22Rv1 (cell line): Measurements from ENCODE around the gene LDLRAD2.

Source experiments
- H3K27ac ChIP-seq: fragments of 450-650 bp; 2 replicates; pipeline ENCODE4 v1.5.1; 2017
- ZFX ChIP-seq: fragments of 450-650 bp; IDR thresholded peaks from 2 replicates; pipeline ENCODE4 v1.6.1; 2017; ENCODE audit warnings: antibody characterized with exemption, borderline replicate concordance
- TF ChIP-seq, protein P1 (sequence below): fragments of 450-650 bp; IDR thresholded peaks from 2 replicates; pipeline ENCODE4 v1.5.1; 2017; ENCODE audit warnings: mild to moderate bottlenecking

Gene LDLRAD2

DNA sequence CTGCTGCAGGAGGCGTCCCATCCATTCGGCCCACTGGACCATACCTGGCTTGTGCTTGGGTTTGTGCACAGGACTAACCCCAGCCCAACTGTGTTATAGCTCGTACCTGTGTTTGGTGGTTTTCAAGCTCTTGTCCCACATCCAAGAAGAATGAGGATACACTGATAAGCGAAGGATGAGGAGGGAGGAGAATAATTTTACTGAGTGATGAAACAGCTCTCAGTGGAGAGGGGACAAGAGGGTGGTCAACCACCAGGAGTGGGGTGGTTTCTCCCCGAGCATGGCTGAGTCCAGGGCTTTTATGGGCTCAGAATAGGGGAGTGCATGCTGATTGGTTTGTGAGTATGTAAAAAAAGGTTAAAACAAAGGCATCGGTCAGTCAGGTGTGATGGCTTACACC is 17.0 kb upstream of the LDLRAD2 start:
- H3K27ac ChIP-seq = no peak overlapping the region
- no peak for TF ChIP-seq ZFX
- TF ChIP-seq, protein P1, sequence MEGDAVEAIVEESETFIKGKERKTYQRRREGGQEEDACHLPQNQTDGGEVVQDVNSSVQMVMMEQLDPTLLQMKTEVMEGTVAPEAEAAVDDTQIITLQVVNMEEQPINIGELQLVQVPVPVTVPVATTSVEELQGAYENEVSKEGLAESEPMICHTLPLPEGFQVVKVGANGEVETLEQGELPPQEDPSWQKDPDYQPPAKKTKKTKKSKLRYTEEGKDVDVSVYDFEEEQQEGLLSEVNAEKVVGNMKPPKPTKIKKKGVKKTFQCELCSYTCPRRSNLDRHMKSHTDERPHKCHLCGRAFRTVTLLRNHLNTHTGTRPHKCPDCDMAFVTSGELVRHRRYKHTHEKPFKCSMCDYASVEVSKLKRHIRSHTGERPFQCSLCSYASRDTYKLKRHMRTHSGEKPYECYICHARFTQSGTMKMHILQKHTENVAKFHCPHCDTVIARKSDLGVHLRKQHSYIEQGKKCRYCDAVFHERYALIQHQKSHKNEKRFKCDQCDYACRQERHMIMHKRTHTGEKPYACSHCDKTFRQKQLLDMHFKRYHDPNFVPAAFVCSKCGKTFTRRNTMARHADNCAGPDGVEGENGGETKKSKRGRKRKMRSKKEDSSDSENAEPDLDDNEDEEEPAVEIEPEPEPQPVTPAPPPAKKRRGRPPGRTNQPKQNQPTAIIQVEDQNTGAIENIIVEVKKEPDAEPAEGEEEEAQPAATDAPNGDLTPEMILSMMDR = no peak

DNA sequence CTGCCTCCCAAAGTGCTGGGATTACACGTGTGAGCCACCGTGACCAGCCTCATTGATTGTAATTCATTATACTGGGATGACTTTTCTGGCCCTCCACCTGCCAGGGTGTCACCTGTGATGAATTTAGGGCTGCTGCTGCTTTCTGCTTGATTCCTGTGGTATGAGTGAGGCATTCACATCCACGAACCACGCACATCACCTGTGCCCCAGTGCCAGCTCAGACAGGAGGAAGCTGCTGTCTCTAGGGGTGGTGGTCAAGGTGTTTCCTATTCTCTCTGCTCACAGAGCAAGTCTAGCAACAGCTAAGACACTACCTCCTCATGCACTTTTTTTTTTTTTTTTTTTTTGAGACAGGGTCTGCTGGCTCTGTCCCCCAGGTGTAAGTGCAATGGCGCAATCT is 12.3 kb upstream of the LDLRAD2 start:
- H3K27ac ChIP-seq = no peak overlapping the region
- TF ChIP-seq, protein P1 = no peak
- TF ChIP-seq ZFX = no peak

DNA sequence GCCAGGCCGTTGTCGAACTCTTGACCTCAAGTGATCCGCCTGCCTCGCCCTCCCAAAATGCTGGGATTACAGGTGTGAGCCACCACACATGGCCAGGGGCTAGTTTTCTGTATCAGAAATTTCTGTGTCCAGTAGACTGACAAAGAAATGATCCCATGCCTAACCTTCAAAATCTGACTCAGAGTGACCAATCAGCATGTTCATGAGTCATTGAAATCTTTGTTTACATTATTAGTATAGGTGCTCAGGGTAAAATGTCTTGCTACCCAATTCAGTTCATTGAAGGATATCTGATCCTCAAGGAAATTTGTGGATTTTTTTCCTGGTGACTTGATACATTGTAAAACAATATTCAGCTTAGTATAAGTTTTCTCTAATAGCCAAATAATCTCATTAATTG is 11.0 kb upstream of the LDLRAD2 start:
- no peak for TF ChIP-seq ZFX
- TF ChIP-seq, protein P1 = no peak
- no peak overlapping the region for H3K27ac ChIP-seq

DNA sequence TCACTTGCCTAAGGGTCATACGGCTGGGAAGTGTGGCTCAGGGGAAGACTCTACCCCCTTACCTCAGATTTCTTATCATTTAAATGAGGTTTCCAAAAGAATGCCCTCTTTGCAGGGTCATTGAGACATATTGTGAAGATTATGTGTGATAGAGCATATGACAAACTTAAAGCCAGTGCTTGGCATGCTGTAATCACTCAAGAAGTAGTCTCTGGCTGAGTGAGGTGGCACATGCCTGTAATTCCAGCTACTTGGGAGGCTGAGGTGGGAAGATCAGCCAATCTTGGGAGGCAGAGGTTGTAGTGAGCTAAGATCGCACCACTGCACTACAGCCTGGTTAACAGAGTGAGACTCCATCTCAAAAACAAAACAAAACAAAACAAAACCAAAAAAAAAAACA is 7.5 kb upstream of the LDLRAD2 start:
- TF ChIP-seq, protein P1 = no peak
- TF ChIP-seq ZFX = no peak
- H3K27ac ChIP-seq = no peak overlapping the region

DNA sequence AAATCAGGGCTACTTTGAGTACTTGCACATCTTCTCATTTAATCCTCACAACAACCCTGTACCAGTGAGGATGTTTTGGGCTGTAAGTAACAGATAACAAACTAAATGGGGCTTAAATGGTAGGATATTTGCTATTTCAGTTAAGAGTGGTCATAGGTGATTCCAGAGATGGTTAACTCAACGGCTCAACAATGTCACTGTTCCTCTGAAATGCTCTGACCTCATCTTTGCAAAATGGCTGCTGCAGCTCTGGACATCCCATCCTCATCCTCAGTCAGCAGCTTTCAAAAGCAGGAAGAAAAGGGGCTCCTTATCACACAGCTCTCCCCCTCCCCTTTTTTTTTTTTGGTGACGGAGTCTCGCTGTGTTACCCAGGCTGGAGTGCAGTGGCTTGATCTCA is 1.5 kb downstream of the LDLRAD2 start:
- H3K27ac ChIP-seq = no peak overlapping the region
- TF ChIP-seq, protein P1 = no peak
- TF ChIP-seq ZFX = no peak

DNA sequence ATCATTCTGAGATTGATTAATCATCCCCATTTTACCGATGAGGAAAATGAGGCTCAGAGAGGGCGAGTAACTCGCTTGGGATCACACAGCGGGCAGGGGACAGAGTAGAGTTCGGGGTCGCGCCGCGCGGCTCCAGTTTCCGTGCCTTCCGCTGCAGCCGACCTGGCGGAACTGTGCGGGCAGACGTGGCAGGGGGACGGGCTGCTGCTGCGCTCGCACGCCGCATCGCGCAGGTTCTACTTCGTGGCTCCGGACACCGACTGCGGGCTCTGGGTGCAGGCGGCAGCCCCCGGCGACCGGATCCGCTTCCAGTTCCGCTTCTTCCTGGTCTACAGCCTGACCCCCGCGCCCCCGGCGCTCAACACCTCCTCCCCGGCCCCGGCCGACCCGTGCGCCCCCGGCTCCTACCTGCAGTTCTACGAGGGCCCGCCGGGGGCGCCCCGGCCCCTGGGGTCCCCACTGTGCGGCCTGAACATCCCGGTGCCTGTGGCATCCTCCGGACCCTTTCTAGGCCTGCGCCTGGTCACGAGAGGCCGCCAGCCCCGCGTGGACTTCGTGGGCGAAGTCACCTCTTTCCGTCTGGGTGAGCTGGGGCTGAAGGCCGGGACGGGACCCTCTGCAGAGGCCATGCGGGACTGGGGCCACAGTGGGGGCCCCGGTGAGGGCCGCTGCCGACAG is 2.3 kb downstream of the LDLRAD2 start:
- TF ChIP-seq ZFX = no peak
- TF ChIP-seq, protein P1 = peak; percentile 32

DNA sequence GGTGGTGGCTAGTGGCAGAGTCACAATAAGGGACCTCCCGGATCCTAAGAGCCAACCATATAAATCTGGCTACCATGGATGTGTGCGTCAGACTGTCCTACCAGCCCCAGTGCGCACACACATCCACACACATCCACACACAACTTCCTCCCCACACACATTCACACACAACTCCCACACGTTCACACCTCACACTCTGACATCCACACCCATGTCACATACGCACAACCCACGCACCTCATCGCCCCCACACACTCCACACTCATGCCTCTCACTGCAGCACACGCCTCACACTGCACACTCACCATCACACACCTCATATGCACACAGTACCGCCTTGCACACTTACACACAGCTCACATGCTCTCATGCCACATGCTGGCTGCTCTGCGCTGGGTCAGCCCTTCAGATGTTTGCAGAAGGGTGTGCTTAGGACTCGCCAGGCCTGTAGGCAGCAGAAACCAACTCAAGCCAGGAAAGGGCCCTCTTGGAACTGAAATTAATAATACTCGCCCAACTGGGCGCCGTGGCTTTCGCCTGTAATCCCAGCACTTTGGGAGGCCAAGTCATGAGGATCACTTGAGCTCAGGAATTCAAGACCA is 3.0 kb downstream of the LDLRAD2 start:
- H3K27ac ChIP-seq = no peak overlapping the region
- TF ChIP-seq ZFX = no peak
- TF ChIP-seq, protein P1 = no peak

More for the DNA sequence above, 2.3 kb downstream of the LDLRAD2 start:
- no peak overlapping the region for H3K27ac ChIP-seq
